Prostate gland (tissue), 2 donors: Measurements from ENCODE around the gene LCE1A.

ENCODE experiments used
- CTCF ChIP-seq, 4 experiments: fragments of 200-600 bp in 2 of 4; fragments of 450-650 bp in 2 of 4; sonication (generic) in 2 of 4; IDR thresholded peaks; 1 replicate in 3 of 4; 2 replicates in 1 of 4; pipeline ENCODE4 v1.5.1; 2016 to 2019; ENCODE audit warnings: antibody characterized with exemption in 4 of 4, mild to moderate bottlenecking in 2 of 4, moderate library complexity in 2 of 4
- POLR2AphosphoS5 ChIP-seq: sonication (generic); formaldehyde crosslinking; IDR thresholded peaks from one replicate; pipeline ENCODE4 v1.6.1; 2017; ENCODE audit warnings: antibody characterized with exemption

GRCh38 chr1:152811671-152812070 is 15.6 kb upstream of the LCE1A start, which contains the start of gene LCE1B:
- TF ChIP-seq CTCF (IDR thresholded peaks at IDR 0.05) (no peak), POLR2AphosphoS5 (no peak)
